Neural cell (in vitro differentiated cells): Measurements from ENCODE around the gene KRTAP22-2. TPM values are rescaled to one million over a fixed set of nuclear protein-coding genes. Genes with fewer than 3 reads are reported as not detected.

ENCODE experiments used
- H2AFZ ChIP-seq: fragments of 200-600, 300-800 bp; sonication (generic), shearing (Covaris generic); 2 replicates; pipeline ENCODE4 v1.6.0; 2014; ENCODE audit warnings: low read depth, mild to moderate bottlenecking, antibody characterized with exemption, low read length, moderate library complexity
- H3F3A ChIP-seq: fragments of 200-600 bp; shearing (Covaris generic); 2 replicates; pipeline ENCODE4 v1.6.1; 2016; ENCODE audit warnings: mild to moderate bottlenecking, moderate library complexity, mixed read lengths, antibody characterized with exemption, low read length; ENCODE audit not compliant: insufficient read depth, poor library complexity, severe bottlenecking
- H3K27ac ChIP-seq: fragments of 200-600, 300-800 bp; sonication (generic), shearing (Covaris generic); 2 replicates; pipeline ENCODE4 v1.5.1; 2014; ENCODE audit warnings: mild to moderate bottlenecking, low read length, moderate library complexity
- H3K27me3 ChIP-seq: fragments of 300-800, 200-600 bp; sonication (generic), shearing (Covaris generic); 2 replicates; pipeline ENCODE4 v1.6.0; 2014; ENCODE audit warnings: mild to moderate bottlenecking, low read depth, low read length, moderate library complexity; ENCODE audit not compliant: insufficient read depth
- H3K36me3 ChIP-seq: fragments of 300-800, 200-600 bp; sonication (generic), shearing (Covaris generic); 2 replicates; pipeline ENCODE4 v1.5.1; 2014; ENCODE audit warnings: mild to moderate bottlenecking, antibody characterized with exemption, low read length, moderate library complexity; ENCODE audit not compliant: insufficient read depth
- H3K4me2 ChIP-seq: fragments of 300-800, 200-600 bp; sonication (generic), shearing (Covaris generic); 2 replicates; pipeline ENCODE4 v1.6.0; 2014; ENCODE audit warnings: mild to moderate bottlenecking, low read length
- H3K4me3 ChIP-seq: fragments of 300-800, 200-600 bp; sonication (generic), shearing (Covaris generic); 2 replicates; pipeline ENCODE4 v1.5.1; 2014; ENCODE audit warnings: mild to moderate bottlenecking, low read length, moderate library complexity
- H3K79me2 ChIP-seq: fragments of 200-600 bp; shearing (Covaris generic); replicated peaks from 2 replicates; pipeline ENCODE4 v1.6.0; 2014; ENCODE audit warnings: mild to moderate bottlenecking, low read length, moderate library complexity; ENCODE audit not compliant: insufficient read depth
- H3K9ac ChIP-seq: fragments of 300-800, 200-600 bp; sonication (generic), shearing (Covaris generic); 2 replicates; pipeline ENCODE4 v1.6.1; 2016; ENCODE audit warnings: mild to moderate bottlenecking, low read length, mixed read lengths
- H3K9me2 ChIP-seq: fragments of 200-600 bp; shearing (Covaris generic); 2 replicates; pipeline ENCODE4 v1.6.1; 2016; ENCODE audit warnings: mild to moderate bottlenecking, low read length, mixed read lengths; ENCODE audit not compliant: insufficient read depth
- H3K9me3 ChIP-seq: fragments of 200-600, 300-800 bp; sonication (generic), shearing (Covaris generic); 2 replicates; pipeline ENCODE4 v1.6.1; 2016; ENCODE audit warnings: mild to moderate bottlenecking, mixed run types, low read length, moderate library complexity, mixed read lengths
- H4K20me1 ChIP-seq: fragments of 200-600 bp; shearing (Covaris generic); 2 replicates; pipeline ENCODE4 v1.6.1; 2016; ENCODE audit warnings: mild to moderate bottlenecking, mixed run types; ENCODE audit not compliant: insufficient read depth
- CTCF ChIP-seq: fragments of 450-650 bp; IDR thresholded peaks from 2 replicates; pipeline ENCODE4 v1.5.1; 2014; ENCODE audit warnings: antibody characterized with exemption, mild to moderate bottlenecking, moderate library complexity; ENCODE audit not compliant: poor library complexity, severe bottlenecking
- EP300 ChIP-seq: fragments of 450-650 bp; conservative IDR thresholded peaks from 2 replicates; pipeline ENCODE4 v1.6.1; 2014; ENCODE audit warnings: antibody characterized with exemption, mild to moderate bottlenecking, moderate library complexity; ENCODE audit not compliant: poor library complexity, severe bottlenecking
- EZH2 ChIP-seq: fragments of 200-600, 300-800 bp; shearing (Covaris generic), sonication (generic); IDR thresholded peaks from 2 replicates; pipeline ENCODE4 v1.6.1; 2014; ENCODE audit warnings: antibody characterized with exemption, low read length, borderline replicate concordance, mild to moderate bottlenecking; ENCODE audit not compliant: insufficient read depth, poor library complexity, severe bottlenecking
- MXI1 ChIP-seq: fragments of 450-650 bp; conservative IDR thresholded peaks from 2 replicates; pipeline ENCODE4 v1.6.1; 2014; ENCODE audit warnings: antibody characterized with exemption, mild to moderate bottlenecking; ENCODE audit not compliant: poor library complexity, severe bottlenecking
- POLR2AphosphoS5 ChIP-seq: IDR thresholded peaks from 2 replicates; pipeline ENCODE4 v1.6.1; 2012
- RAD21 ChIP-seq: fragments of 450-650 bp; conservative IDR thresholded peaks from 2 replicates; pipeline ENCODE4 v1.6.1; 2014; ENCODE audit warnings: antibody characterized with exemption, mild to moderate bottlenecking, moderate library complexity
- REST ChIP-seq: IDR thresholded peaks from 2 replicates; pipeline ENCODE4 v1.6.1; 2012; ENCODE audit warnings: borderline replicate concordance
- SMC3 ChIP-seq: fragments of 450-650 bp; conservative IDR thresholded peaks from 2 replicates; pipeline ENCODE4 v1.6.1; 2014; ENCODE audit warnings: antibody characterized with exemption, mild to moderate bottlenecking, moderate library complexity; ENCODE audit not compliant: poor library complexity
- TAF1 ChIP-seq: IDR thresholded peaks from 2 replicates; pipeline ENCODE4 v1.6.1; 2012; ENCODE audit warnings: low read depth
- polyA plus RNA-seq: library from polyadenylated mRNA; depleted of rRNA; stranded (reverse); fragments of >200 nt; gene quantifications from 2 replicates; pipeline ENCODE4 v1.2.3, GENCODE V29; 2014

The KRTAP22-2 gene
- polyA plus RNA-seq, 1 donor from 2014 or later: not detected

GRCh38 chr21:30625449-30626165 lies 35.4 kb upstream of the KRTAP22-2 start:
- H2AFZ ChIP-seq: no peak overlapping the region
- H3K36me3 ChIP-seq: no peaks in the 10 kb centered on the region
- peaks cover 6% of the 10 kb centered on the region for H3K9me3 ChIP-seq
- no peak overlapping the region for H3K27ac ChIP-seq
- H3K4me2 ChIP-seq: no peak overlapping the region
- no peaks in the 10 kb centered on the region for H3K9me2 ChIP-seq
- no peaks in the 10 kb centered on the region for H3F3A ChIP-seq
- H3K27me3 ChIP-seq: no peaks in the 10 kb centered on the region
- TF ChIP-seq RAD21 (no peak), MXI1 (no peak), REST (no peak), EZH2 (no peak), TAF1 (no peak), CTCF (no peak), POLR2AphosphoS5 (no peak), SMC3 (no peak)
- H3K4me3 ChIP-seq: no peak overlapping the region
- no peak overlapping the region for H3K9ac ChIP-seq
- no peaks in the 10 kb centered on the region for H3K79me2 ChIP-seq
- no peaks in the 10 kb centered on the region for H4K20me1 ChIP-seq

GRCh38 chr21:30623362-30623761 lies 33.2 kb upstream of the KRTAP22-2 start:
- Histone ChIP-seq H3K27me3 (no peaks in the 10 kb centered on the region), H3K36me3 (no peaks in the 10 kb centered on the region), H3K9me3 (peaks cover 6% of the 10 kb centered on the region), H4K20me1 (no peaks in the 10 kb centered on the region), H3K9me2 (no peaks in the 10 kb centered on the region), H3K4me3 (no peak overlapping the region), H3K9ac (no peak overlapping the region), H3K79me2 (no peaks in the 10 kb centered on the region), H3F3A (no peaks in the 10 kb centered on the region), H3K4me2 (no peak overlapping the region), H2AFZ (no peak overlapping the region), H3K27ac (no peak overlapping the region)
- TF ChIP-seq TAF1 (no peak), RAD21 (no peak), POLR2AphosphoS5 (no peak), MXI1 (no peak), EP300 (no peak), REST (no peak), EZH2 (no peak), CTCF (no peak), SMC3 (no peak)
